Prostate gland (tissue), 2 donors: ENCODE data around the gene GDNF.

ENCODE experiments used
- POLR2A ChIP-seq: fragments of 450-650 bp; IDR thresholded peaks from one replicate; pipeline ENCODE4 v1.6.1; 2016; ENCODE audit warnings: antibody characterized with exemption, mild to moderate bottlenecking
- POLR2AphosphoS5 ChIP-seq: sonication (generic); formaldehyde crosslinking; IDR thresholded peaks from one replicate; pipeline ENCODE4 v1.6.1; 2017; ENCODE audit warnings: antibody characterized with exemption
- TF ChIP-seq, protein P1 (sequence below), 4 experiments: fragments of 200-600 bp in 2 of 4; fragments of 450-650 bp in 2 of 4; sonication (generic) in 2 of 4; IDR thresholded peaks; 1 replicate in 3 of 4; 2 replicates in 1 of 4; pipeline ENCODE4 v1.5.1; 2016 to 2019; ENCODE audit warnings: antibody characterized with exemption in 4 of 4, mild to moderate bottlenecking in 2 of 4, moderate library complexity in 2 of 4

DNA sequence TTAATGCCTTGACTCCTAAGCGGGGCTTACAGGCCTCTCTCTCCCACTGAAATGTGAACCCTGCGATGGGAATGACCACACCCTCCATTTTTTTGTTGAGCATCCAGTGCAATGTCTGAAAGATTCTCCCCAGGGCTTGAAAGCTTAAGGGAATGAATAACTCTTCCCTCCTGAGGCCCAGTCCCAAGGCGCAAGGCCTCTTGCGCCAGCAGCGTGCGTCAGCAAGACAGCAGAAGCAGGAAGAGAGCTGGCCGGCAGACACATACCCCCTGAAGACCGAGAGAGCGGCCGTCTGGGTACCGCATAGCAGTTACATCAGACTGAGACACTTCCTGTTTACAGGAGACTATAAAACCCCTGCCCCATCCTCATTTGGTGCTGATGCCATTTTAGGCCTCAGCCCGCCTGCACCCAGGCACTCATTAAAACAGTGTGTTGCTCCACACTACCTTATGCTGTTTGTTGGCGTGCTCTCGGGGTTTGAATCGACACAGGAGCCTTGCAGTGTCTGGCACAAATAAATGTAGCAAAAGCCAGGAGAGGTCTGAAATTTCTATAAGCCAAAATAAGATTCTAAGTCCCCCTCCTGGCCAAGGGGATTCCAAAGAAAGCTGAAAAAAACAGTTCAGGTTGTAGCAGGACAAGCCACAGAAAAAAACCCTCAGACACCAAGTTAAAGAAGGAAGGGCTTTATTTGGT lies 62.3 kb downstream of the GDNF start:
- TF ChIP-seq, protein P1, sequence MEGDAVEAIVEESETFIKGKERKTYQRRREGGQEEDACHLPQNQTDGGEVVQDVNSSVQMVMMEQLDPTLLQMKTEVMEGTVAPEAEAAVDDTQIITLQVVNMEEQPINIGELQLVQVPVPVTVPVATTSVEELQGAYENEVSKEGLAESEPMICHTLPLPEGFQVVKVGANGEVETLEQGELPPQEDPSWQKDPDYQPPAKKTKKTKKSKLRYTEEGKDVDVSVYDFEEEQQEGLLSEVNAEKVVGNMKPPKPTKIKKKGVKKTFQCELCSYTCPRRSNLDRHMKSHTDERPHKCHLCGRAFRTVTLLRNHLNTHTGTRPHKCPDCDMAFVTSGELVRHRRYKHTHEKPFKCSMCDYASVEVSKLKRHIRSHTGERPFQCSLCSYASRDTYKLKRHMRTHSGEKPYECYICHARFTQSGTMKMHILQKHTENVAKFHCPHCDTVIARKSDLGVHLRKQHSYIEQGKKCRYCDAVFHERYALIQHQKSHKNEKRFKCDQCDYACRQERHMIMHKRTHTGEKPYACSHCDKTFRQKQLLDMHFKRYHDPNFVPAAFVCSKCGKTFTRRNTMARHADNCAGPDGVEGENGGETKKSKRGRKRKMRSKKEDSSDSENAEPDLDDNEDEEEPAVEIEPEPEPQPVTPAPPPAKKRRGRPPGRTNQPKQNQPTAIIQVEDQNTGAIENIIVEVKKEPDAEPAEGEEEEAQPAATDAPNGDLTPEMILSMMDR (IDR thresholded peaks at IDR 0.05) = no peak
- TF ChIP-seq POLR2A (no peak), POLR2AphosphoS5 (no peak)
